Right lobe of liver (tissue), 4 donors: Measurements from ENCODE around the gene DNAH17.

Source experiments
- POLR2A ChIP-seq: fragments of 450-650 bp; IDR thresholded peaks from one replicate; pipeline ENCODE4 v1.6.1; 2017; ENCODE audit warnings: antibody characterized with exemption, mild to moderate bottlenecking
- TF ChIP-seq, protein P1 (sequence below), 4 donors: fragments of 200-600 bp in 3 of 4; fragments of 450-650 bp in 1 of 4; IDR thresholded peaks; one replicate each; pipeline versions ENCODE4 v1.5.1 to v1.8.0; 2016 to 2022; ENCODE audit warnings: antibody characterized with exemption in 4 of 4, mild to moderate bottlenecking in 2 of 4
- donor health status: DM: no; HTN: no; CAD: no.
- donor health status: DM: no; HTN: no; CAD: no.
- donor health status: DM: no; HTN: yes; CAD: no.

DNA sequence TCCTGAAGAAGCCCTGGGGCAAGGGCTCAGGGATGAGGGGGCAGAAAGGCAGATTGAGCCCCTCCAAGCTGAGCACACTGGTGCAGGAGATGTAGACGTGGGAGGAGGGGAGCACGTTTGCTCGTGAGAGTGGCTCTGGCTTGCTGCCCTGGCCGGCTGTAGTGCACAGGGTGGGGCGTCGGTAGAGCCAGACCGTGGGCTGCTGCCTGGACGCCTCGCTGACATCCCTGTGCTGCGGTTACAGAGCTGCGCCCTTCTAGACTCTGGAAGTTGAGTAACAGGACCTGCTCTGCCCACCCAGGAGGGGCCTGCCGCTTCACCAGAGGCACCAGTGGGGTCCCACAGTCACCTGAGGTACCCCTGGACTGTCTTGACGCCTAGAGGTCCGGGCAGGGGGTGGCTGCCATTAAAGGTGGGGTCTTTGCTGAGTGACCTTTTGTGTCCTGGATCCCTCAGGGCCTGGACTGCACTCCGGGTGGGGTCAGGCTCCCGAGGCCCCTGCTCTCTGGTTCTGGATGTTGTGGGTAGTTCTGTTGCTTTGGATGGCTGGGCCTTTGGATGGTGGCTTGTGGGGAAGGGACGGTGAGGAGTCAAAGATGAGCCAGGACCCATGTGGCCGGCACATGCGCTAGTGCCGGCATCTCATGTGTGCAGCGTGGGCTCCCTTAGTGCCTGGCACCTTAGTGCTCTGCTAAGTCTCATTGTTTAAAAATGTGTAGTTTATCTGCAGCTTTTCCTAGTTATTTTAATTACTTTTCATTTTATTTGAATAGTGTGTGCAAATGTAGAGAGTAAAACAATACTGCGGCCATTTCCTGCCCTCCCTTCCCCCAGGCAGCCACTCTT is 157.0 kb downstream of the DNAH17 start:
- TF ChIP-seq, protein P1, sequence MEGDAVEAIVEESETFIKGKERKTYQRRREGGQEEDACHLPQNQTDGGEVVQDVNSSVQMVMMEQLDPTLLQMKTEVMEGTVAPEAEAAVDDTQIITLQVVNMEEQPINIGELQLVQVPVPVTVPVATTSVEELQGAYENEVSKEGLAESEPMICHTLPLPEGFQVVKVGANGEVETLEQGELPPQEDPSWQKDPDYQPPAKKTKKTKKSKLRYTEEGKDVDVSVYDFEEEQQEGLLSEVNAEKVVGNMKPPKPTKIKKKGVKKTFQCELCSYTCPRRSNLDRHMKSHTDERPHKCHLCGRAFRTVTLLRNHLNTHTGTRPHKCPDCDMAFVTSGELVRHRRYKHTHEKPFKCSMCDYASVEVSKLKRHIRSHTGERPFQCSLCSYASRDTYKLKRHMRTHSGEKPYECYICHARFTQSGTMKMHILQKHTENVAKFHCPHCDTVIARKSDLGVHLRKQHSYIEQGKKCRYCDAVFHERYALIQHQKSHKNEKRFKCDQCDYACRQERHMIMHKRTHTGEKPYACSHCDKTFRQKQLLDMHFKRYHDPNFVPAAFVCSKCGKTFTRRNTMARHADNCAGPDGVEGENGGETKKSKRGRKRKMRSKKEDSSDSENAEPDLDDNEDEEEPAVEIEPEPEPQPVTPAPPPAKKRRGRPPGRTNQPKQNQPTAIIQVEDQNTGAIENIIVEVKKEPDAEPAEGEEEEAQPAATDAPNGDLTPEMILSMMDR (IDR thresholded peaks at IDR 0.05), result no peak
- TF ChIP-seq POLR2A, result no peak
